Measurements from ENCODE around the gene C2orf92. TPM values are rescaled to one million over a fixed set of nuclear protein-coding genes. Genes with fewer than 3 reads are reported as not detected.

The C2orf92 gene
- total and polyA plus RNA-seq, 5 donors, result 3.8 to 8.3 (median 5.1) TPM

GRCh38 chr2:97734061-97735051 lies 64.8 kb downstream of the C2orf92 start:
- intact Hi-C loops (cut with DNase I), result no loop called here
- 95% methylated on average over 44 of the region's 44 CpGs for WGBS
- no peak overlapping the region for H3K27ac ChIP-seq (ENCODE audit: low read length)
- DNase-seq, result no peak
- ATAC-seq, result no peak
- no peaks in the 10 kb centered on the region for H3K4me1 ChIP-seq (ENCODE audit: control insufficient read depth, insufficient read depth, low read length)
- H3K4me3 ChIP-seq (ENCODE audit: low read length), result no peak overlapping the region
- H3K27me3 ChIP-seq (ENCODE audit: control insufficient read depth, insufficient read depth), result no peaks in the 10 kb centered on the region
- no peaks in the 10 kb centered on the region for H3K9me3 ChIP-seq (ENCODE audit: control insufficient read depth, low read length)

DNA sequence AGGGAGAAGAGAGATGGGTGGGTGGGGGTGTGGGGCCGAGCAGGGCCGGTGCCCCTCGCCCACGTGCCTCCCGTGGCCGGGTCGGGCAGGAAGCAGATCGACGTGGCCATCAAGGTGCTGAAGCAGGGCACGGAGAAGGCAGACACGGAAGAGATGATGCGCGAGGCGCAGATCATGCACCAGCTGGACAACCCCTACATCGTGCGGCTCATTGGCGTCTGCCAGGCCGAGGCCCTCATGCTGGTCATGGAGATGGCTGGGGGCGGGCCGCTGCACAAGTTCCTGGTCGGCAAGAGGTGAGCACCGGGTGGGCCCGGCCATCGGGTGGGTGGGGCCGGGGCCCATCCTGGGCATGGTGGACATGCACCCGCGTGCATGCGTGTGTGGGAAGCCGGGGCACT lies 65.6 kb downstream of the C2orf92 start:
- no peak for ATAC-seq
- Histone ChIP-seq H3K4me1 (ENCODE audit: control insufficient read depth, insufficient read depth, low read length) (no peaks in the 10 kb centered on the region), H3K4me3 (ENCODE audit: low read length) (no peak overlapping the region), H3K9me3 (ENCODE audit: control insufficient read depth, low read length) (no peaks in the 10 kb centered on the region), H3K27ac (ENCODE audit: low read length) (no peak overlapping the region), H3K27me3 (ENCODE audit: control insufficient read depth, insufficient read depth) (no peaks in the 10 kb centered on the region)
- no peak for DNase-seq
- intact Hi-C loops (cut with DNase I), result no loop called here
- 97% methylated on average over 29 of the region's 29 CpGs for WGBS

GRCh38 chr2:97736185-97736584 lies 66.7 kb downstream of the C2orf92 start:
- H3K9me3 ChIP-seq (ENCODE audit: control insufficient read depth, low read length), result no peaks in the 10 kb centered on the region
- no peaks in the 10 kb centered on the region for H3K27me3 ChIP-seq (ENCODE audit: control insufficient read depth, insufficient read depth)
- no peak overlapping the region for H3K4me3 ChIP-seq (ENCODE audit: low read length)
- WGBS, result 68% methylated on average over 4 of the region's 4 CpGs
- DNase-seq (no peak), ATAC-seq (no peak)
- intact Hi-C loops (cut with DNase I), result no loop called here
- H3K4me1 ChIP-seq (ENCODE audit: control insufficient read depth, insufficient read depth, low read length), result no peaks in the 10 kb centered on the region
- no peak overlapping the region for H3K27ac ChIP-seq (ENCODE audit: low read length)

DNA sequence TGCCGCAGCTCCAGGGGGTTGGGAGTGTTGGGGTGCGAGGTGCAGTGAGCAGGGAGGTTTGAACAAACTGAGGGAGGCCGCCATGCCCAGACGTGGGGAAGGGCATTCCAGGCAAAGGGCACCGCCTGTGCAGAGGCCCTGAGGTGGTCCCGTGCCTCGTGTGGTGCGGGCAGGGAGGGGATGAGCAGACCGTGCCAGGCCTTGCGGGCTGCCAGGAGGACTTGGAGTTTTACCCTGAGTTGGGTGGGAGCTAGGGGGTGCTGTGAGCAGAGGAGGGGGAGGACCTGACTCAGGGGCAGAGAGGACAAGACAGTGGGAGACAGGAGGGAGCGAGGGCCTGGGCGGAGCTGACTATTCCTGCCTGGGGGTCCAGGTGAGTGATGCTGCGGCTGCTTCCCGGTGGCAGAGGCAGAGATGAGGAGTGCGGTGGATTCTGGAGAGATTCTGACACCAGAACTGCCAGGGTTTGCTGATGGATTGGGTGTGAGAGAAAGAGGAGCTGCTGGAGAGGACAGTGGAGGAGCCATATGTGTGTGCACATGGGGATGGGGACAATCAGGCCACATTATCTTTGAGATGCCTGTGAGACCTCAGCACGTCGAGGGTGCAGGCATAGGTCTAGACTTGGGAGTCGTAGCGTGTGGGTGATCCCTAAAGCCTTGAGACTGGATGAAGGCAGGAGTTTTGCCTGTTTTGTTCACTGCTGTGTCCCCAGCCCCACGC lies 67.3 kb downstream of the C2orf92 start:
- Histone ChIP-seq H3K4me3 (ENCODE audit: low read length) (no peak overlapping the region), H3K9me3 (ENCODE audit: control insufficient read depth, low read length) (no peaks in the 10 kb centered on the region), H3K27me3 (ENCODE audit: control insufficient read depth, insufficient read depth) (no peaks in the 10 kb centered on the region), H3K4me1 (ENCODE audit: control insufficient read depth, insufficient read depth, low read length) (peaks cover 2% of the 10 kb centered on the region), H3K27ac (ENCODE audit: low read length) (no peak overlapping the region)
- no peak for ATAC-seq
- 88% methylated on average over 20 of the region's 20 CpGs for WGBS
- intact Hi-C loops (cut with DNase I), result no loop called here
- DNase-seq, result peak in 1 of 3 donors; percentile 5

DNA sequence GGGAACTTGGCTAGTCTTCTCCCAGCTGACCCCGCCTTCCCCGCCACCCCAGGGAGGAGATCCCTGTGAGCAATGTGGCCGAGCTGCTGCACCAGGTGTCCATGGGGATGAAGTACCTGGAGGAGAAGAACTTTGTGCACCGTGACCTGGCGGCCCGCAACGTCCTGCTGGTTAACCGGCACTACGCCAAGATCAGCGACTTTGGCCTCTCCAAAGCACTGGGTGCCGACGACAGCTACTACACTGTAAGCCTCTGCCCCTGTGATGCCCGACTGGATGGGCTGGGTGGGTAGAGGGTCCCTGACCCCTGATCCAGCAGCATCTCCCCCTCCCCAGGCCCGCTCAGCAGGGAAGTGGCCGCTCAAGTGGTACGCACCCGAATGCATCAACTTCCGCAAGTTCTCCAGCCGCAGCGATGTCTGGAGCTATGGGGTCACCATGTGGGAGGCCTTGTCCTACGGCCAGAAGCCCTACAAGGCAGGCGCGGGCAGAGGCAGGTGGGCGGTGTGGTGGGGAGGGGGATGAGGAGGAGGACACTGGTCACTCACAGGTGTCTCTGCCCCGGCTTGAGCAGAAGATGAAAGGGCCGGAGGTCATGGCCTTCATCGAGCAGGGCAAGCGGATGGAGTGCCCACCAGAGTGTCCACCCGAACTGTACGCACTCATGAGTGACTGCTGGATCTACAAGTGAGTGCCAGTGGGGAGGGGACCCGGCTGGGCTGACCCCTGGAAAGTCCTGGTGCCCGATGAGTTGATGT lies 68.1 kb downstream of the C2orf92 start:
- WGBS, result 96% methylated on average over 32 of the region's 32 CpGs
- Histone ChIP-seq H3K27me3 (ENCODE audit: control insufficient read depth, insufficient read depth) (no peaks in the 10 kb centered on the region), H3K4me1 (ENCODE audit: control insufficient read depth, insufficient read depth, low read length) (peaks cover 3% of the 10 kb centered on the region), H3K4me3 (ENCODE audit: low read length) (no peak overlapping the region), H3K27ac (ENCODE audit: low read length) (no peak overlapping the region), H3K9me3 (ENCODE audit: control insufficient read depth, low read length) (no peaks in the 10 kb centered on the region)
- intact Hi-C loops (cut with DNase I), result no loop called here
- ATAC-seq, result no peak
- DNase-seq, result peak in 1 of 3 donors; percentile 11

- H3K4me3 ChIP-seq (ENCODE audit: low read length), result no peak overlapping the region
- ATAC-seq (no peak), DNase-seq (peak in 1 of 3 donors; percentile 6)
- H3K9me3 ChIP-seq (ENCODE audit: control insufficient read depth, low read length), result no peaks in the 10 kb centered on the region
- H3K27me3 ChIP-seq (ENCODE audit: control insufficient read depth, insufficient read depth), result no peaks in the 10 kb centered on the region
- intact Hi-C loops (cut with DNase I), result no loop called here
- no peak overlapping the region for H3K27ac ChIP-seq (ENCODE audit: low read length)
- 96% methylated on average over 9 of the region's 9 CpGs for WGBS
- peaks cover 6% of the 10 kb centered on the region for H3K4me1 ChIP-seq (ENCODE audit: control insufficient read depth, insufficient read depth, low read length)
Measured at GRCh38 chr2:97738179-97739019, 68.9 kb downstream of the C2orf92 start.

- H3K27ac ChIP-seq (ENCODE audit: low read length), result no peak overlapping the region
- H3K27me3 ChIP-seq (ENCODE audit: control insufficient read depth, insufficient read depth), result no peaks in the 10 kb centered on the region
- H3K4me1 ChIP-seq (ENCODE audit: control insufficient read depth, insufficient read depth, low read length), result peaks cover 6% of the 10 kb centered on the region
- WGBS, result 89% methylated on average over 23 of the region's 23 CpGs
- no peak for ATAC-seq
- peak in 1 of 3 donors; percentile 10 for DNase-seq
- no peaks in the 10 kb centered on the region for H3K9me3 ChIP-seq (ENCODE audit: control insufficient read depth, low read length)
- H3K4me3 ChIP-seq (ENCODE audit: low read length), result no peak overlapping the region
- intact Hi-C loops (cut with DNase I), result no loop called here
Measured at GRCh38 chr2:97739020-97739892, 69.7 kb downstream of the C2orf92 start.

DNA sequence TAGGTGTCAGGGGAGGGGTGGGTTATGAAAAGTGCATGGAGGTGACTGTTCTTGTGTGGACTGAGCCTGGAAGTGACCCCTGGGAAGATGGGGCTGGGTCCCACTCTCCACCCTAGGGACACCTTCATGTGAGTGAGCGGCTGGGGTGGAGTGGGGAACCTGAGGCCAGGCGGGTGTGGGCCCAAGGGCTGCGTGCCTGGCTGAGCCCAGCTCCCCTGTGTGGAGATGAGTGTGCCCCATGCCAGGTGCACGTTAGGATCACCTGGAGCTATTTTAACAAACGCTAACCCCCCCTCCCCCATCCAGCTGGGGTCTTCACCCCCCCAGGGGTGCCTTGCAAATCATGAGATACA lies 70.4 kb downstream of the C2orf92 start:
- intact Hi-C loops (cut with DNase I), result no loop called here
- H3K4me1 ChIP-seq (ENCODE audit: control insufficient read depth, insufficient read depth, low read length), result peaks cover 6% of the 10 kb centered on the region
- no peak for DNase-seq
- WGBS, result 90% methylated on average over 5 of the region's 5 CpGs
- no peak overlapping the region for H3K27ac ChIP-seq (ENCODE audit: low read length)
- ATAC-seq, result peak in 1 of 2 donors; percentile 18
- H3K4me3 ChIP-seq (ENCODE audit: low read length), result no peak overlapping the region
- H3K9me3 ChIP-seq (ENCODE audit: control insufficient read depth, low read length), result no peaks in the 10 kb centered on the region
- H3K27me3 ChIP-seq (ENCODE audit: control insufficient read depth, insufficient read depth), result no peaks in the 10 kb centered on the region

DNA sequence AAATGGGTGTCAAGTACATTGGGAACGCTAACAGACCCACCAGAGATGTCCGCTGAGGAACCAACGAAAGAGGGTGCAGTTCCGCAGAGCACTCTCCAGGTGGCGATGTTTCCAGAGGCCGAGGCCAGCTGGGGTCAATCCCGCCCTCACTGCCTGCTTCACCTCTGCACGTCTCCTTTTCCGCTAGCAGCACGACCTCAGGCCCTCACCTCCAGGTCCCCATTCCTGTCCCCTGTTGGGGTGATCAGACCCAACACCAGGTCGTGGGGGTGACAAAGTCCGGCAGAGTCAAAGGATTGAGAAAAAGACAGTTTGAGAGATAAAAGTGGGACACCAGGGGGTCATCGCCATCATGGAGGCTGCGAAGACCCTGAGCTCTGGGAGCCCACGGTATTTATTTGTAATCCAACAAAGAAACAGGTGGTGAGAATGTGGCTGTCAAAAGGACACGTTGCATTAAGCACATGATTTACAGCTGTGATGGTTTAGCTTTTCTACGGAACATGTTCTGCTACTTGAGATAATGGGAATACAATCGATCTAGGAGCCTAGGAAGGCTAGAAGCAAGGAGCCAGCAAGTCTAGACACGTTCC lies 71.2 kb downstream of the C2orf92 start:
- H3K27me3 ChIP-seq (ENCODE audit: control insufficient read depth, insufficient read depth), result no peaks in the 10 kb centered on the region
- no peaks in the 10 kb centered on the region for H3K9me3 ChIP-seq (ENCODE audit: control insufficient read depth, low read length)
- intact Hi-C loops (cut with DNase I), result no loop called here
- peak in 1 of 2 donors; percentile 27 for ATAC-seq
- H3K4me3 ChIP-seq (ENCODE audit: low read length), result no peak overlapping the region
- peak in 2 of 3 donors; percentile 27 to 61 for DNase-seq
- H3K27ac ChIP-seq (ENCODE audit: low read length), result no peak overlapping the region
- H3K4me1 ChIP-seq (ENCODE audit: control insufficient read depth, insufficient read depth, low read length), result peaks cover 6% of the 10 kb centered on the region
- 44% methylated on average over 19 of the region's 19 CpGs for WGBS
